H1 (cell line): ENCODE data around the gene CDC42BPB. TPM values are rescaled to one million over a fixed set of nuclear protein-coding genes. Genes with fewer than 3 reads are reported as not detected.

ENCODE experiments used
- BCL11A ChIP-seq, 2 experiments: IDR thresholded peaks; one replicate each; pipeline ENCODE4 v1.6.1; 2011; ENCODE audit warnings: low read depth in 2 of 2, low read length in 2 of 2, mild to moderate bottlenecking in 2 of 2
- JUN ChIP-seq: IDR thresholded peaks from 2 replicates; pipeline ENCODE4 v1.6.1; 2011; ENCODE audit warnings: low read depth, mild to moderate bottlenecking, improper control_type of control experiment, low read length
- JUND ChIP-seq: IDR thresholded peaks from 2 replicates; pipeline ENCODE4 v1.6.1; 2011; ENCODE audit warnings: mild to moderate bottlenecking, improper control_type of control experiment, low read length
- TAF7 ChIP-seq: optimal IDR thresholded peaks from 2 replicates; pipeline ENCODE3; 2011; ENCODE audit warnings: low read depth, mild to moderate bottlenecking, inconsistent platforms, low read length, moderate library complexity, borderline replicate concordance
- TEAD4 ChIP-seq: IDR thresholded peaks from 2 replicates; pipeline ENCODE4 v1.6.1; 2012; ENCODE audit warnings: low read depth, low read length, inconsistent platforms, mixed read lengths
- polyA plus RNA-seq, 7 experiments: library from polyadenylated mRNA; depleted of rRNA in 3 of 7; stranded (reverse) in 5 of 7; unstranded in 2 of 7; fragments of >200 nt in 5 of 7; fragments of 200-250 nt in 2 of 7; gene quantifications; 1 replicate in 5 of 7; 2 replicates in 1 of 7; 4 replicates in 1 of 7; pipeline versions ENCODE4 v1.2.1 to v1.2.3, GENCODE V29; 2011 to 2013; ENCODE audit warnings: missing spikeins in 2 of 7, mixed read lengths in 2 of 7
- total RNA-seq: library from RNA; stranded (reverse); fragmentation: NEBNext Ultra II Directional; extraction: Animal tissue kit (Norgen Biotek cat#: 25700); gene quantifications from 2 replicates; pipeline ENCODE4 v1.2.1, GENCODE V29; 2021
- TF ChIP-seq, protein P1 (sequence below): IDR thresholded peaks from 2 replicates; pipeline ENCODE4 v1.6.1; 2011; ENCODE audit warnings: low read depth, mild to moderate bottlenecking, low read length; ENCODE audit not compliant: insufficient read depth

CDC42BPB gene
- total and polyA plus RNA-seq, 2 of the 8 experiments (the other 6 are each of a cell fraction or from before 2014, with no cell fraction given) = 51.2 to 88.2 TPM

DNA sequence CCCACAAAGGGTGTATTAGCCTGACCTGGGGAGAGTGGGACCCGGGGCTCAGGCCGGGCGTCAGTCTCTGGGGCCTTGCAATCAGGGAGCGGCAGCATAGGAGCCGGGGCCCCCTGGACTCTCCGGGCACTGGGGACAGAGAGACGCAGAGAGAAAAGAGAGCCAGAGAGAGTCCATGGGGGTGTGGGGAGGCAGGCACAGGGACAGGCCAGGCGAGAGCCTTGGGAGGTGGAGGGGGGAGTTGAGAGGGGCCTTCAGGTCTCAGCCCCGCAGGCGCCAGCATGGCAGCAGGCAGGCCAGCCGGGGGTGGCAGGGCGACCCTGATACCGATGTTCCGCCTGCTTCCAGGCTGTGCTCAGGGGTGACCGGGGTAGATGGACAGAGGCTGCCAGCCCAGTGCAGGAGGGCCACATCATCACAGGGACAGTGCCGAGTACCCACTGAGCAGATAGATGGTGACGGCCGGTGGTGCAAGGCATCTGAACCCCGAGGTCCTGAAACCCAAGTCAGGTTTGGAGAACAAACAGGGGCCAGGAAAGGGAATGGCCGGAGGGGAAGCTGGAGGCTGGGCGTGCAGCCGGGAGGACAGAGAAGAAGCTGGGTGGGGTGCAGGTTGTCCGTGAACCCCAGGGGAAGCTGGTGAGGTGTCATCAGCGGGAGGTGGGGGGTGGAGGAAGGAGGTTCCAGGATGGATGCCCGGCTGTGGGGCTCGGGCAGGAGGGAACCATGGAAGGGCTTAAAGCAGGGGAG is 40.1 kb upstream of the CDC42BPB start (continued):
- TF ChIP-seq, protein P1, sequence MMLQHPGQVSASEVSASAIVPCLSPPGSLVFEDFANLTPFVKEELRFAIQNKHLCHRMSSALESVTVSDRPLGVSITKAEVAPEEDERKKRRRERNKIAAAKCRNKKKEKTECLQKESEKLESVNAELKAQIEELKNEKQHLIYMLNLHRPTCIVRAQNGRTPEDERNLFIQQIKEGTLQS = no peak
- TF ChIP-seq BCL11A (IDR thresholded peaks at IDR 0.05; ENCODE audit: low read depth in 2 of 2, low read length in 2 of 2) = no peak
- no peak for TF ChIP-seq JUN
- TF ChIP-seq TEAD4 = no peak
- TF ChIP-seq JUND = no peak
- TF ChIP-seq TAF7 = no peak
